ENCODE data around the gene ACP7. TPM values are rescaled to one million over a fixed set of nuclear protein-coding genes. Genes with fewer than 3 reads are reported as not detected.

ACP7 gene
- total and polyA plus RNA-seq, 2 donors (not counting 3 experiments of a cell fraction or from before 2014, with no cell fraction given), result 0.04 to 0.49 TPM

DNA sequence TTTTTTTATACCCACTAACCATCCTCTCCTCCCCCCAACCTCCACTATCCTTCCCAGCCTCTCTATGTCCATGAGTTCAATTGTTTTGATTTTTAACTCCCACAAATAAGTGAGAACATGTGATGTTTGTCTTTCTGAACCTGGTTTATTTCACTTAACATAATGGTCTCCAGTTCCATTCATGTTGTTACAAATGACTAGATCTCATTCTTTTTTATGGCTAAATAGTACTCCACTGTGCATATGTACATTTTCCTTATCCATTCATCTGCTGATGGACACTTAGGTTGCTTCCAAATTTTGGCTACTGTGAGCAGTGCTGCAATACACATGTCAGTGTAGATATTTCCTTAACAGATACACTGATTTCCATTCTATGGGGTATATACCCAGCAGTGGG lies 24.9 kb upstream of the ACP7 start:
- ChIA-PET CTCF (interaction anchor here (0.7 kb wide), 1 partner anchor 8 kb away, joined by 3 read pairs; no protein-coding TSS in a partner anchor), POLR2A (no interaction called here)
- dilution Hi-C loops (cut with MboI; ENCODE audit: extremely low pct_ligation_motif_present, low sequenced_read_pairs) (no loop called here), intact Hi-C loops (cut with micrococcal nuclease) (no loop called here)
- no TSS peak for BruUV-seq (replicated peaks)
- Histone ChIP-seq H3K79me2 (ENCODE audit: control insufficient read depth, insufficient read depth, low read length) (no peaks in the 10 kb centered on the region), H3K9me3 (replicated peaks; ENCODE audit: control insufficient read depth, insufficient read depth, low read length) (no peaks in the 10 kb centered on the region), H3K4me3 (replicated peaks in 1 of 3; ENCODE audit: insufficient read depth in 1 of 3, low read depth in 1 of 3, low read length in 3 of 3) (no peak overlapping the region), H3K4me2 (ENCODE audit: insufficient read depth, low read length) (no peak overlapping the region), H3K4me1 (ENCODE audit: control insufficient read depth, extremely low read depth, insufficient read depth, low read length) (no peaks in the 10 kb centered on the region), H3K9ac (replicated peaks; ENCODE audit: extremely low read depth, insufficient read depth, low read length) (no peak overlapping the region), H2AFZ (ENCODE audit: low read depth, low read length) (no peak overlapping the region), H3K9me1 (replicated peaks; ENCODE audit: control insufficient read depth, extremely low read depth, insufficient read depth, low read length) (no peaks in the 10 kb centered on the region), H4K20me1 (replicated peaks; ENCODE audit: control insufficient read depth, extremely low read depth, insufficient read depth, low read length) (no peaks in the 10 kb centered on the region), H3K36me3 (ENCODE audit: control insufficient read depth in 2 of 2, extremely low read depth in 1 of 2, insufficient read depth in 2 of 2, low read length in 2 of 2) (no peaks in the 10 kb centered on the region), H3K27me3 (ENCODE audit: control insufficient read depth in 2 of 2, insufficient read depth in 2 of 2, low read length in 2 of 2) (no peaks in the 10 kb centered on the region), H3K27ac (ENCODE audit: insufficient read depth, low read depth, low read length) (no peak overlapping the region)
- TF ChIP-seq EZH2 (IDR thresholded peaks at IDR 0.05; ENCODE audit: borderline replicate concordance, low read depth, low read length, severe bottlenecking) (no peak), JUN (IDR thresholded peaks at IDR 0.05; ENCODE audit: borderline replicate concordance, insufficient read depth, insufficient read length, low read depth) (no peak), POLR2A (IDR thresholded peaks at IDR 0.05; ENCODE audit: low read depth, low read length) (no peak), FOS (IDR thresholded peaks at IDR 0.05; ENCODE audit: borderline replicate concordance, insufficient read depth, low read length) (no peak), POLR2AphosphoS5 (IDR thresholded peaks at IDR 0.05; ENCODE audit: insufficient read depth, low read depth, low read length) (no peak), GATA2 (IDR thresholded peaks at IDR 0.05; ENCODE audit: insufficient read depth, insufficient read length, low read depth, low read length) (no peak), MYC (IDR thresholded peaks at IDR 0.05; ENCODE audit: low read depth, low read length) (no peak)
- TF ChIP-seq, protein P1, sequence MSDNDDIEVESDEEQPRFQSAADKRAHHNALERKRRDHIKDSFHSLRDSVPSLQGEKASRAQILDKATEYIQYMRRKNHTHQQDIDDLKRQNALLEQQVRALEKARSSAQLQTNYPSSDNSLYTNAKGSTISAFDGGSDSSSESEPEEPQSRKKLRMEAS (IDR thresholded peaks at IDR 0.05; ENCODE audit: insufficient read depth, insufficient read length), result no peak
- TF ChIP-seq, protein P2, sequence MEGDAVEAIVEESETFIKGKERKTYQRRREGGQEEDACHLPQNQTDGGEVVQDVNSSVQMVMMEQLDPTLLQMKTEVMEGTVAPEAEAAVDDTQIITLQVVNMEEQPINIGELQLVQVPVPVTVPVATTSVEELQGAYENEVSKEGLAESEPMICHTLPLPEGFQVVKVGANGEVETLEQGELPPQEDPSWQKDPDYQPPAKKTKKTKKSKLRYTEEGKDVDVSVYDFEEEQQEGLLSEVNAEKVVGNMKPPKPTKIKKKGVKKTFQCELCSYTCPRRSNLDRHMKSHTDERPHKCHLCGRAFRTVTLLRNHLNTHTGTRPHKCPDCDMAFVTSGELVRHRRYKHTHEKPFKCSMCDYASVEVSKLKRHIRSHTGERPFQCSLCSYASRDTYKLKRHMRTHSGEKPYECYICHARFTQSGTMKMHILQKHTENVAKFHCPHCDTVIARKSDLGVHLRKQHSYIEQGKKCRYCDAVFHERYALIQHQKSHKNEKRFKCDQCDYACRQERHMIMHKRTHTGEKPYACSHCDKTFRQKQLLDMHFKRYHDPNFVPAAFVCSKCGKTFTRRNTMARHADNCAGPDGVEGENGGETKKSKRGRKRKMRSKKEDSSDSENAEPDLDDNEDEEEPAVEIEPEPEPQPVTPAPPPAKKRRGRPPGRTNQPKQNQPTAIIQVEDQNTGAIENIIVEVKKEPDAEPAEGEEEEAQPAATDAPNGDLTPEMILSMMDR (IDR thresholded peaks at IDR 0.05; ENCODE audit: extremely low read depth in 1 of 2, insufficient read depth in 1 of 2, low read depth in 1 of 2, low read length in 2 of 2), result no peak
- DNase-seq (ENCODE audit: low read depth, low spot score) (no peak), FAIRE-seq (no peak)
